Lower lobe of right lung (tissue), 2 donors: ENCODE measurements around the gene XYLT1. TPM values are rescaled to one million over a fixed set of nuclear protein-coding genes. Genes with fewer than 3 reads are reported as not detected.
"Not testable (repeated sequence)": the region's sequence is repeated elsewhere in the genome, so short reads cannot be mapped to it uniquely, and the experiment has no call there.

Experiments
- ATAC-seq, 2 donors: fragments of 200-7000 bp; cut with Tn5 transposase; one replicate each; pipeline ENCODE4 v1.9.1; 2020 to 2022; ENCODE audit warnings: mild to moderate bottlenecking in 2 of 2, moderate library complexity in 2 of 2
- DNase-seq: peaks from one replicate; pipeline ENCODE4 v3.0.0-alpha.2; 2020
- H3K27ac ChIP-seq: fragments of 200-600 bp; one replicate; pipeline ENCODE4 v1.8.0; 2022
- H3K27me3 ChIP-seq: fragments of 200-600 bp; one replicate; pipeline ENCODE4 v1.8.0; 2022; ENCODE audit warnings: low read depth
- H3K36me3 ChIP-seq: fragments of 200-600 bp; one replicate; pipeline ENCODE4 v1.8.0; 2022; ENCODE audit warnings: mild to moderate bottlenecking
- H3K4me1 ChIP-seq: fragments of 200-600 bp; one replicate; pipeline ENCODE4 v1.8.0; 2022
- H3K4me3 ChIP-seq: fragments of 200-600 bp; one replicate; pipeline ENCODE4 v1.8.0; 2022; ENCODE audit warnings: mild to moderate bottlenecking
- H3K9me3 ChIP-seq: fragments of 200-600 bp; one replicate; pipeline ENCODE4 v1.8.0; 2022
- intact Hi-C: fragments of 100-400 bp; cut with DNase I; formaldehyde crosslinking; loops from one replicate; pipeline ENCODE4 v1.11.0; 2022
- total RNA-seq: library from RNA; stranded (reverse); fragmentation: NEBNext Ultra II Directional; extraction: Animal tissue kit (Norgen Biotek cat#: 25700); gene quantifications from one replicate; pipeline ENCODE4 v1.2.1, GENCODE V29; 2021
- TF ChIP-seq, protein P1 (sequence below): fragments of 200-600 bp; IDR thresholded peaks from one replicate; pipeline ENCODE4 v1.8.0; 2022; ENCODE audit warnings: antibody characterized with exemption, mild to moderate bottlenecking
- donor health status: DM: no; HTN: yes; CAD: no; lungs with severe emphysema.

The XYLT1 gene
- total RNA-seq, 1 donor from 2014 or later: 9.0 TPM

DNA sequence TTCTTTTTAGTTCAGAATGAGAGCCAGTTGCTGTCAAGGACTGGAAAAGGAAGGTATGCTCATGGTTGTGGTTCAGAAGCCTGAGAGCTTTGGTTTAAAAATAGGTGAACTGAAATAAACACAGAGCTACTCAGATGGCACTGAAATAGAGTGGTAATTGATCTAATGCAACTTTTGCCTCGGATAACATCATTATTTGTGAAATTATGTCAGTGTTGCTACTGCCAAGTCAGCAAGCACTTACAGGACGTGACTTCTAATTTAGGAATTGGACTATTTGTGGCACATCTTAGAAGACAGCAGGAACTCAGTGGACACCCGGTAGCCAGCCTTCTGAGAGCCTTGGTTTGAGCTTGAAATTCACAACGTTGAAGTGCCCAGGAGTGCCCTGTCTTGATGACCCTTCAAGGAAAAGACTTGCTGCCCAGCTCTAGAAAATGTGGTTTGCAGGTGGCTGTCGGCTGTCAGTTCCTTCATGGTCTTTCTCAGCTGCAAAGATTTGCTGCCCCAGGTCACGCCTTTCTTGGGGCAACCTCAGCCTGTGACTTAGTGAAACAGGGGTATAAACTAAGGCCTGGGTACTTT lies 42.0 kb upstream of the XYLT1 start:
- intact Hi-C loops: no loop called here
- no peaks in the 10 kb centered on the region for H3K36me3 ChIP-seq
- TF ChIP-seq, protein P1, sequence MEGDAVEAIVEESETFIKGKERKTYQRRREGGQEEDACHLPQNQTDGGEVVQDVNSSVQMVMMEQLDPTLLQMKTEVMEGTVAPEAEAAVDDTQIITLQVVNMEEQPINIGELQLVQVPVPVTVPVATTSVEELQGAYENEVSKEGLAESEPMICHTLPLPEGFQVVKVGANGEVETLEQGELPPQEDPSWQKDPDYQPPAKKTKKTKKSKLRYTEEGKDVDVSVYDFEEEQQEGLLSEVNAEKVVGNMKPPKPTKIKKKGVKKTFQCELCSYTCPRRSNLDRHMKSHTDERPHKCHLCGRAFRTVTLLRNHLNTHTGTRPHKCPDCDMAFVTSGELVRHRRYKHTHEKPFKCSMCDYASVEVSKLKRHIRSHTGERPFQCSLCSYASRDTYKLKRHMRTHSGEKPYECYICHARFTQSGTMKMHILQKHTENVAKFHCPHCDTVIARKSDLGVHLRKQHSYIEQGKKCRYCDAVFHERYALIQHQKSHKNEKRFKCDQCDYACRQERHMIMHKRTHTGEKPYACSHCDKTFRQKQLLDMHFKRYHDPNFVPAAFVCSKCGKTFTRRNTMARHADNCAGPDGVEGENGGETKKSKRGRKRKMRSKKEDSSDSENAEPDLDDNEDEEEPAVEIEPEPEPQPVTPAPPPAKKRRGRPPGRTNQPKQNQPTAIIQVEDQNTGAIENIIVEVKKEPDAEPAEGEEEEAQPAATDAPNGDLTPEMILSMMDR: no peak
- H3K4me1 ChIP-seq: peaks cover 5% of the 10 kb centered on the region
- H3K4me3 ChIP-seq: no peak overlapping the region
- DNase-seq: no peak
- no peak for ATAC-seq
- no peaks in the 10 kb centered on the region for H3K9me3 ChIP-seq
- no peak overlapping the region for H3K27ac ChIP-seq
- peaks cover 4% of the 10 kb centered on the region for H3K27me3 ChIP-seq

DNA sequence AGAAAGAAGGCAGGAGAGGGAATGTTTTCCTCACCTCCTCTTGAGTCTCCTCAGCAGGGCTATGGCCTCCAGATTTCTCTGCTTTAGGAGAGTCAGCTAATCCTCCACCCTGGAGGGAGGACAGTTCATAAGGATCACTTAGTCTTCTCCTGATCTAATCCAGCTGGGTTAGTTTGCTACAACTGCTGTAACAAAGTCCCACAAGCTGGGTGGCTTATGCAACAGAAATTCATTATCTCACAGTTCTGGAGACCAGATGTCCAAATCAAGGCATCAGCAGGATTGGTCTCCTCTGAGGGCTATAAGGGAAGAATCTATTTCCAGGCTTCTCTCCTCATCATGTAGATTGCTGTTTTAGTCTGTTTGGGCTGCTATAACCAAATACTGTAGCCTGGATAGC lies 40.6 kb upstream of the XYLT1 start:
- Histone ChIP-seq H3K36me3 (no peaks in the 10 kb centered on the region), H3K4me3 (no peak overlapping the region), H3K4me1 (peaks cover 5% of the 10 kb centered on the region), H3K9me3 (no peaks in the 10 kb centered on the region), H3K27me3 (no peaks in the 10 kb centered on the region), H3K27ac (no peak overlapping the region)
- TF ChIP-seq, protein P1: no peak
- intact Hi-C loops: no loop called here
- peak in 1 of 2 donors; percentile 55 for ATAC-seq
- no peak for DNase-seq

DNA sequence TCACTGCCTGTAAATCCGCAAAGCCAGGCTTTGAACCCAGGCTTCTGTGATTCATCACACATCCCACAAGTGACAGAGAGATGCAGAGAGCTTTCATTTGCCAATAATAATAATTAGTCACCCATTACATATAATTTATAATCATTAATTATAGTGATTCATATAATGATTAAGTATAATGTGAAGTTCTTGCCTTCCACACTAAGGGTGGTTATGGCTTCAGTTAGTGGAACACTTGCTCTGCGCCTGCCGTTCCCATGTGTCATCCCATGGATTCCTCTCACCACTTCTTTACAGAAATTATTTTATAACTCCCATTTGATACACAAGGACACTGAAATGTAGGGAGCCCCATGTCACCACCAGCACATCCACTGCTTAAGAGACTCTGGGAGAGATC lies 39.8 kb upstream of the XYLT1 start:
- Histone ChIP-seq H3K4me3 (no peak overlapping the region), H3K27me3 (no peaks in the 10 kb centered on the region), H3K27ac (no peak overlapping the region), H3K36me3 (no peaks in the 10 kb centered on the region), H3K4me1 (peaks cover 5% of the 10 kb centered on the region), H3K9me3 (no peaks in the 10 kb centered on the region)
- TF ChIP-seq, protein P1: no peak
- intact Hi-C loops: no loop called here
- ATAC-seq: no peak
- no peak for DNase-seq

DNA sequence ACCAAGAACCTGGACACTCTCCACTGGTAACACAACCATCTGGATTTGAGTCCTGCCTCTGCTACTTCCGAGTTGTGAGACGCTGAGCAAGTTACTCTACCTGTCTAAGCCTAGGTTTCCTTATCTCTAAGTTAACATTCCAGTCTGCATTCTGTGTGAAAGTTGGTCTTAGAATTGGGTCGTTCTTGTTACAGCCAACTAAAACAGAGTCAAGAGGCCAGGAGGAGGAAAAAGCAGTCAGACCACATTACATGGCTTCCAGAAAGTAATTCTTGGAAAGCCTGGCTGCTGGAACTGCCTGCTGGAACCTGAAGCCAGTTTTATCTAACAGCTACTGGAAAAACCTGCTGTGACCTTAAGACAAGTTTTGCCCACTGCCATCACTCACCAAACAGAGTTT lies 38.4 kb upstream of the XYLT1 start:
- H3K27ac ChIP-seq: no peak overlapping the region
- peaks cover 5% of the 10 kb centered on the region for H3K4me1 ChIP-seq
- TF ChIP-seq, protein P1: no peak
- DNase-seq: no peak
- H3K9me3 ChIP-seq: no peaks in the 10 kb centered on the region
- no peak overlapping the region for H3K4me3 ChIP-seq
- peak; percentile 49 to 92 for ATAC-seq
- no peaks in the 10 kb centered on the region for H3K36me3 ChIP-seq
- intact Hi-C loops: no loop called here
- no peaks in the 10 kb centered on the region for H3K27me3 ChIP-seq

DNA sequence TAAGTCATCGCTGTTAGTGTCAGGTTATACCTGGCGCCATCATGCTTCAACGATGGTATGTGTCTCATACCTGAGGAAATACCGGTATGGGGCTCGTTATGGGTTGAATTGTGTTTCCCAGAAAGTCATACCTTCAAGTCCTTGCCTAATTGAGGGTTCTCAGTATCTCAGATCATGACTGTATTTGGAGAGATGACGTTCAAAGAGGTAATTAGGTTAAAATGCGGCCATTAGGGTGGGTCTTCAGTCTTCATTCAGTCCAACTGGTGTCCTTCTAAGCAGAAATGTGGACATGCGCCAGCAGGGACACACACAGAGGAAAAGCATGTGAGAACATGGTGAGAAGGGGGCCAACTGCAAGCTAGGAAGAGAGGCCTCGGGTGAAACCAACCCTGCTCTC lies 37.5 kb upstream of the XYLT1 start:
- no peak for DNase-seq

DNA sequence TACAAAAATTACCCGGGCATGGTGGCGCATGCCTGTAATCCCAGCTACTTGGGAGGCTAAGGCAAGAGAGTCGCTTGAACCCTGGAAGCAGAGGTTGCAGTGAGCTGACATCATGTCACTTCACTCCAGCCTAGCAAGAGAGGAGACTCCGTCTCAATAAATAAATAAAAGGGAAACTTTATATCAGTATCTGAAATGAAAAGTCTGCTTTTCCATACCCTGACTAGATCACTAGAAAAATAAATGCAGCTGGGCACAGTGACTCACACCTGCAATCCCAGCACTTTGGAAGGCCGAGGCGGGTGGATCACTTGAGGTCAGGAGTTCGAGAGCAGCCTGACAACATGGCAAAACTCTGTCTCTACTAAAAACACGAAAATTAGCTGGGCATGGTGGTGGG lies 36.8 kb upstream of the XYLT1 start:
- DNase-seq, H3K27ac ChIP-seq, H3K27me3 ChIP-seq, ATAC-seq, H3K36me3 ChIP-seq, H3K9me3 ChIP-seq, H3K4me1 ChIP-seq, intact Hi-C loops, H3K4me3 ChIP-seq: not testable (repeated sequence)

More for the DNA sequence above, 37.5 kb upstream of the XYLT1 start:
- Histone ChIP-seq H3K4me3 (no peak overlapping the region), H3K27me3 (no peaks in the 10 kb centered on the region), H3K36me3 (no peaks in the 10 kb centered on the region), H3K4me1 (peaks cover 5% of the 10 kb centered on the region), H3K27ac (no peak overlapping the region), H3K9me3 (no peaks in the 10 kb centered on the region)
- TF ChIP-seq, protein P1: no peak
- intact Hi-C loops: no loop called here
- ATAC-seq: no peak

DNA sequence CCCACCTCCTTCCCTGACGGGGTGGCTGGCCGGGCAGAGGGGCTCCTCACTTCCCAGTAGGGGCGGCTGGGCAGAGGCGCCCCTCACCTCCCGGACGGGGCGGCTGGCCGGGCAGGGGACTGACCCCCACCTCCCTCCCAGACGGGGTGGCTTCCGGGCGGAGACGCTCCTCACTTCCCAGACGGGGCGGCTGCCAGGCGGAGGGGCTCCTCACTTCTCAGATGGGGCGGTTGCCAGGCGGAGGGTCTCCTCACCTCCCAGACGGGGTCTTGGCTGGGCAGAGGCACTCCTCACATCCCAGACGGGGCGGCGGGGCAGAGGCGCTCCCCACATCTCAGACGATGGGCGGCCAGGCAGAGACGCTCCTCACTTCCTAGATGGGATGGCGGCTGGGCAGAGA lies 35.1 kb upstream of the XYLT1 start:
- DNase-seq, intact Hi-C loops, ATAC-seq: not testable (repeated sequence)

More for the DNA sequence above, 35.1 kb upstream of the XYLT1 start:
- H3K4me3 ChIP-seq, H3K27me3 ChIP-seq, H3K4me1 ChIP-seq, H3K27ac ChIP-seq, H3K36me3 ChIP-seq, H3K9me3 ChIP-seq: not testable (repeated sequence)
